ENCODE results near the gene SEPTIN10. TPM values are rescaled to one million over a fixed set of nuclear protein-coding genes. Genes with fewer than 3 reads are reported as not detected.
"Not testable (repeated sequence)": the region's sequence is repeated elsewhere in the genome, so short reads cannot be mapped to it uniquely, and the experiment has no call there.

Gene SEPTIN10
- total and polyA plus RNA-seq, 3 donors from 2014 or later: 118 to 151 (median 130) TPM

- Histone ChIP-seq H3K4me3 (no peak overlapping the region), H3K4me1 (no peaks in the 10 kb centered on the region), H3K9me3 (no peaks in the 10 kb centered on the region), H3K36me3 (ENCODE audit: low read depth, missing control alignments) (no peaks in the 10 kb centered on the region), H3K27ac (no peak overlapping the region), H3K27me3 (no peaks in the 10 kb centered on the region)
- TF ChIP-seq POLR2A (IDR thresholded peaks at IDR 0.05) (no peak), CTCF (IDR thresholded peaks at IDR 0.05) (no peak)
- no peak for DNase-seq
- intact Hi-C loops (cut with DNase I; ENCODE audit: low total_unique reads): no loop called here
- 86 to 95% methylated on average over 16 of the region's 16 CpGs for WGBS, 2 donors
Measured at GRCh38 chr2:109594246-109594885, 19.4 kb downstream of the SEPTIN10 start.

- Histone ChIP-seq H3K9me3 (no peaks in the 10 kb centered on the region), H3K4me1 (no peaks in the 10 kb centered on the region), H3K27me3 (no peaks in the 10 kb centered on the region), H3K27ac (no peak overlapping the region), H3K4me3 (no peak overlapping the region), H3K36me3 (ENCODE audit: low read depth, missing control alignments) (no peaks in the 10 kb centered on the region)
- WGBS, 2 donors: 91 to 92% methylated on average over 3 of the region's 3 CpGs
- TF ChIP-seq POLR2A (IDR thresholded peaks at IDR 0.05) (no peak), CTCF (IDR thresholded peaks at IDR 0.05) (no peak)
- intact Hi-C loops (cut with DNase I; ENCODE audit: low total_unique reads): no loop called here
- DNase-seq: no peak
Measured at GRCh38 chr2:109592905-109593304, 20.9 kb downstream of the SEPTIN10 start.

- no peaks in the 10 kb centered on the region for H3K36me3 ChIP-seq (ENCODE audit: low read depth, missing control alignments)
- no peaks in the 10 kb centered on the region for H3K9me3 ChIP-seq
- no peak overlapping the region for H3K4me3 ChIP-seq
- no peaks in the 10 kb centered on the region for H3K4me1 ChIP-seq
- no peak for DNase-seq
- TF ChIP-seq POLR2A (IDR thresholded peaks at IDR 0.05): no peak
- H3K27ac ChIP-seq: no peak overlapping the region
- no peaks in the 10 kb centered on the region for H3K27me3 ChIP-seq
- intact Hi-C loops (cut with DNase I; ENCODE audit: low total_unique reads): no loop called here
Measured at GRCh38 chr2:109591206-109591605, 22.6 kb downstream of the SEPTIN10 start.

- no peaks in the 10 kb centered on the region for H3K9me3 ChIP-seq
- no peak for DNase-seq
- H3K4me1 ChIP-seq: no peaks in the 10 kb centered on the region
- TF ChIP-seq CTCF (IDR thresholded peaks at IDR 0.05) (no peak), POLR2A (IDR thresholded peaks at IDR 0.05) (no peak)
- H3K27me3 ChIP-seq: no peaks in the 10 kb centered on the region
- H3K4me3 ChIP-seq: no peak overlapping the region
- no peak overlapping the region for H3K27ac ChIP-seq
- intact Hi-C loops (cut with DNase I; ENCODE audit: low total_unique reads): no loop called here
- H3K36me3 ChIP-seq (ENCODE audit: low read depth, missing control alignments): no peaks in the 10 kb centered on the region
Measured at GRCh38 chr2:109586687-109587086, 27.1 kb downstream of the SEPTIN10 start.

- no peak for DNase-seq
- no peak overlapping the region for H3K27ac ChIP-seq
- no peaks in the 10 kb centered on the region for H3K9me3 ChIP-seq
- H3K36me3 ChIP-seq (ENCODE audit: low read depth, missing control alignments): no peaks in the 10 kb centered on the region
- no peak overlapping the region for H3K4me3 ChIP-seq
- WGBS, 2 donors: 83 to 92% methylated on average over 6 of the region's 6 CpGs
- intact Hi-C loops (cut with DNase I; ENCODE audit: low total_unique reads): no loop called here
- H3K27me3 ChIP-seq: no peaks in the 10 kb centered on the region
- TF ChIP-seq CTCF (IDR thresholded peaks at IDR 0.05) (no peak), POLR2A (IDR thresholded peaks at IDR 0.05) (no peak)
- H3K4me1 ChIP-seq: no peaks in the 10 kb centered on the region
Measured at GRCh38 chr2:109582928-109583895, 30.6 kb downstream of the SEPTIN10 start.

- H3K27ac ChIP-seq; H3K36me3 ChIP-seq (ENCODE audit: low read depth, missing control alignments); H3K27me3 ChIP-seq; H3K4me3 ChIP-seq; intact Hi-C loops (cut with DNase I; ENCODE audit: low total_unique reads); H3K9me3 ChIP-seq; DNase-seq; H3K4me1 ChIP-seq: not testable (repeated sequence)
- WGBS, 2 donors: 92 to 96% methylated on average over 7 of the region's 7 CpGs
Measured at GRCh38 chr2:109577630-109578029, 36.1 kb downstream of the SEPTIN10 start.
